GM12875 (cell line): ENCODE results near the gene SMPD3.

Source experiments
- H3K4me3 ChIP-seq: one replicate; pipeline ENCODE4 v1.5.1; 2011; ENCODE audit warnings: low read depth, low read length, control low read depth
- CTCF ChIP-seq: IDR thresholded peaks from 2 replicates; pipeline ENCODE4 v1.5.1; 2011; ENCODE audit warnings: low read depth, mild to moderate bottlenecking, control low read depth, inconsistent platforms, low read length, moderate library complexity, borderline replicate concordance; ENCODE audit not compliant: insufficient read depth

Gene SMPD3

DNA sequence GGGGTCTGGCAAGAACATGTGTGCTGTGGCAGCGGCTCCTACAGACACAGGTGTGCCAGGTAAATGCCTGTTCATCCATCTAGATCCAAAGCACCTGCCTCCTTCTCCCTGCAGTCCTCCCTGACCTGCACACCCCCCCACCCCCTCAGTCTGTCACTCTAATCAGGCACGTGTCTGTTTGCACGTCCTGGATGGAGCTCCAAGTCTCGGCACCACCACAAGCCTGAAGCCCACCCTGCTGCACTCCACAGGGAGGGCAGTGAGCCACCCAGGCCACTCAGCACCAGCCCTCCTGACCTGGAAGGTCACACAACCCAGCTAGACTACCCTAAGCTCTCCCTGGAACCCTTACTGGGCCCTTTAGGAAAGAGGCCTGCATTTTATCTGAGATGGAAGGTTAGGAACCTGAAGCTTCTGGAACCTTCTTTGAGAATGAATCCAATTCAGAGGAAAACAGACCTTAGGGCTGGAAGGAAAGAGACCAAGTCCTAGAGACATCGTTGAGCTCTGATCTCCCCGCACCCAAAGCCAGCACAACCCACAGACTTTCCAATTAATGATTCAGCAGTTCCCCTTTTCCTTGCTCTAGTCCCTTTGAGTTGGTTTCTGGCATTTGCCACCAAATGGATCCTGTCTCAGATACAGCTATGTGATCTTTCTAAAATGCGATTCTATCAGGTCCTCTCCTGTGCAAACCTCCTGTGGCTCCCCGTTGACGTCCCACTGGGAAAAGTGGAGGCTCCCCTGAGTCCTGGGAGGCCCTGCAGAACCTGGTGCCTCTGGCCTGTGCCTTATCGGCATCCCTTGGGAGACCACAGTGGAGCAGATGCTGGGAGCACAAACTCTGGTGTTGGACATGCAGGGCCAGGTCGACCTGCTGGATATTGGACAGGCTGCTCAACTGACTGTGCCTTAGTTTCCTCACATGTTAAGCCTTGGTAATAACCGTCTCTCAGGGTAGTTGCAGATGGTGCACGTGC, 69.6 kb downstream of the SMPD3 start:
- TF ChIP-seq CTCF: no peak
- no peak overlapping the region for H3K4me3 ChIP-seq

GRCh38 chr16:68377667-68378393, 70.5 kb downstream of the SMPD3 start:
- H3K4me3 ChIP-seq: no peak overlapping the region
- TF ChIP-seq CTCF: no peak

- no peak for TF ChIP-seq CTCF
- no peak overlapping the region for H3K4me3 ChIP-seq
Observed at GRCh38 chr16:68377221-68377620, 71.1 kb downstream of the SMPD3 start.

DNA sequence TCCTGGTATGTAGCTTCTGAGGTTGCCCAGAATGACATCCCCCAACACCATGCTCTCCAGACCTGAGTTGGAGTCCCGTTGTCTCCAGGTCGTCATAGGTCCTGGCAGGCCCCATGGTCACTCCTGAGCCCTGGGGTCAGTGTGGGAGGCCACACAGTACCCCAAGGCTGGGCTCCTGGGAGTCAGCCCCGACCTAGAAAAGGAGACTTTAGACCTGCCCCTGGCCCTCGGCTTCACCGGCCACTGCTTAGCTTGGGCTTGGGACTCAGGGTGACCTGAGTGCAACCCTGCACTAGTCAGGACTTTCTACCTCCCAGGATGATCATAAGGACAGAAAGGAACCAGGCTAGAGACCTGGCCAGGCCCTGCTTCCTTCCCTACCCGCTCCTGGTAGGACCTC, 71.7 kb downstream of the SMPD3 start:
- H3K4me3 ChIP-seq: no peak overlapping the region
- no peak for TF ChIP-seq CTCF

DNA sequence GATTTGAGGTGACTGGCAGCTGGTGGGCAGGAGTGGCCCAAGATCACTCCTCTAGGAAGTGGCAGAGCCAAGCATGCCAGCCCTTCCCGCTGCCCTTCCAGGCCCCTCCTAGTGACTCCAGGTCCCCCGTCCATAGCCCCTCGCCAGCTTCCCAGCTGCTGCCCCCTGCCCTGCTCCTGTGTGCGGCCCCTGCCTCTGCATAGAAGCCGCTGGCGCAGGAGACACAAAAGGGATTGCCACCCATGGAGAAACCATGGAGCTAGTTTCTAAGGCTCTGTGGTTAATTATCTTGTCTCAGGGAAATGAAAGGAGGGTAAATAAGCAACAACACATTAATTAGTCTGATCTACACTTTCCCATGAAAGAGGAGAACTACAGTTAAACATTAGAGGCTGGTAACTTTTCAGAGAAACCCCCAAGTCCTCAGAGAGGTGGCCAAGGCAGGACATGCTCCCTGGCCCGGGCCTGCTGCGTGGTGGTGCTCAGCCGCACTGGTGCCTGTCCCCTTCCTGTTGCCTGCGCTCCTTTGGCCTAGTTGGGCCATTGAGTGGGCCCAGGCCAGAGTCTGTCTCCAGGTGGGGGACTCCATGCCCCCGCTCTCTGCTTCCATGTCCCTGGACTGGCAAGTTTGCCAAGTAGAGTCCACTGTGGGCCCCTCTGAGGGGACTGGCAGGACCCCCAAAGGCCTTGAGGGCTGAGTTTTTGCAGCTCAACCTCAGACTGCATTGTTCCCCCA, 72.3 kb downstream of the SMPD3 start:
- H3K4me3 ChIP-seq: no peak overlapping the region
- TF ChIP-seq CTCF: no peak

GRCh38 chr16:68374961-68375660, 73.2 kb downstream of the SMPD3 start:
- TF ChIP-seq CTCF: no peak
- no peak overlapping the region for H3K4me3 ChIP-seq
